Measurements from ENCODE around the gene NSG2. TPM values are rescaled to one million over a fixed set of nuclear protein-coding genes. Genes with fewer than 3 reads are reported as not detected.

The NSG2 gene
- total RNA-seq, 4 donors from 2014 or later = 1.4 to 4.0 TPM; not detected in 2

DNA sequence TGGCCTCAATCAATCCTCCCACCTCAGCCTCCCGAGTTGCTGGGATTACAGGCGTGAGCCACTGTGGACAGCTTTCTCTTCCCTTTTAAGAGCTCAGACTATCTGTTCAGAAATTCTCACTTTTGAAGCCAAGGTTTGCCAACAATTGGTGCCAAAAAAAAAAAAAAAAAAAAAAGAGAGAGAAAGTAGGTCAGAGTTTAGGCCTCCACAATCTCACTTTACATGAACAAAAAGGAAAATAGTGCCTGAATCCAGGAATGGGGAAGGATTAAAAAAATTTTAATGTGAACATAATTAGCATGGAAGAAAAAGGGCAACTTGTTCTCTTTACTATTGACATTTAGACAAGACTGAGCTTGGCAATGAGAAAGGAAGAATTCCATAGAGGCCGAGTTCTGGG is 94.1 kb downstream of the NSG2 start:
- TF ChIP-seq POLR2A (IDR thresholded peaks at IDR 0.05) (no peak), CTCF (IDR thresholded peaks at IDR 0.05) (no peak), EP300 (IDR thresholded peaks at IDR 0.05; ENCODE audit: low read depth) (no peak), POLR2AphosphoS5 (IDR thresholded peaks at IDR 0.05) (no peak)
- H3K27me3 ChIP-seq = no peaks in the 10 kb centered on the region
- no peak overlapping the region for H3K27ac ChIP-seq
- H3K9me3 ChIP-seq = no peaks in the 10 kb centered on the region
- no peak for DNase-seq
- no peaks in the 10 kb centered on the region for H3K36me3 ChIP-seq
- 56 to 76% methylated on average over 3 of the region's 3 CpGs for WGBS, 2 donors (ENCODE audit: low coverage in 1 of 2)
- intact Hi-C loops (cut with DNase I; ENCODE audit: low total_unique reads) = no loop called here
- no peaks in the 10 kb centered on the region for H3K4me1 ChIP-seq
- in situ Hi-C loops (cut with MboI; ENCODE audit: low pct_ligation_motif_present in 1 of 4, low pct_unique_long_range_greater_than_20kb in 1 of 4, low sequenced_read_pairs in 3 of 4) = no loop called here
- H3K4me3 ChIP-seq = no peak overlapping the region

DNA sequence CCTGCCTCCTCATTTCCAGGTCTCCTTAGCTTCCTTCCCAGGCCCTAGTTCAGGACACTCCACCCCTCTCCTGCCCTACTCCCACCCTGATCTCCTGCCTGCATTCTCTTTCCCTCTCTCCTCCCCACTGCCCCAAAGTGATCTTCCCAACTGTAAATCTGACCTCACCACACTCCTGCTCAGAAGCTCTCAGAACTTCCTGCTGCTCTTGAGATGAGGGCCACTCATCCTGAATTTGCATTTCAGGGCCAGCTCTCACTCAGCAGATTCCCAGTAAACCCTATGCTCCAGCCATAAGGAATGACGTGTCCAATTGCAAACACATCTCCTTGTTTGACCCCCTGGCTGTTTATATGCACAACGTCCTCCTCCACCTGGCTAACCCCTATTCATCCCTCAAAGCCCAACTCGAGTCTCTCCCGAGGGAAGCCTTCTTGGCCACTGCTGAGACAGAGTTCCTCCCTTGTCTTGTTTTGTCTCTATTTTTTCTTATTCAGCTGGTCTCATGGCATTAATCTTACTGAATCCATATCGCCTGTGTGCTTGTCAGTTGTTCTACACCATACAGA is 95.0 kb downstream of the NSG2 start:
- Histone ChIP-seq H3K4me3 (no peak overlapping the region), H3K27me3 (no peaks in the 10 kb centered on the region), H3K27ac (no peak overlapping the region), H3K9me3 (no peaks in the 10 kb centered on the region), H3K36me3 (no peaks in the 10 kb centered on the region), H3K4me1 (no peaks in the 10 kb centered on the region)
- in situ Hi-C loops (cut with MboI; ENCODE audit: low pct_ligation_motif_present in 1 of 4, low pct_unique_long_range_greater_than_20kb in 1 of 4, low sequenced_read_pairs in 3 of 4) (no loop called here), intact Hi-C loops (cut with DNase I; ENCODE audit: low total_unique reads) (no loop called here)
- no peak for DNase-seq
- WGBS, 2 donors (ENCODE audit: low coverage in 1 of 2) = 69 to 74% methylated on average over 4 to 5 of the region's 5 CpGs
- TF ChIP-seq EP300 (IDR thresholded peaks at IDR 0.05; ENCODE audit: low read depth) (no peak), CTCF (IDR thresholded peaks at IDR 0.05) (no peak), POLR2AphosphoS5 (IDR thresholded peaks at IDR 0.05) (no peak), POLR2A (IDR thresholded peaks at IDR 0.05) (no peak)

DNA sequence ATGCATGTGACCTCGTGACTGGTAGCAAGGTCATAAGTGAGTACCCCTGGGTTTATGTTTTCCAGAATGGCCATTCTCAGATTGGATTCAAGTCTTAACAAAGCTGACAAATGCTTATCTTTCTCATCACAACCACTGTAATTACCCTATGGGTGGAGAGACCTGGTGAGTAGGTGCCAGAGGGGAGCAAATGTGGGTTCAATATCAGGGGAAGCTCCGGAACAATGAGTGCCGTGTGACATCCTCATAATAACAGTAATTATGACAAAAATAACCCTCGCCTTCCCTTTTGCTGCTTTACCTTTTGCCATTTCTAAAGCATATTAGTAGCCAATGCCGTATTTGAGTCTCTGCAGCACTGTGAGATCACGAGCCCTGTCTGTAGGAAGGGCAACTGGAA is 95.9 kb downstream of the NSG2 start:
- no peak for TF ChIP-seq POLR2A (IDR thresholded peaks at IDR 0.05)
- TF ChIP-seq EP300 (IDR thresholded peaks at IDR 0.05; ENCODE audit: low read depth) = no peak
- TF ChIP-seq POLR2AphosphoS5 (IDR thresholded peaks at IDR 0.05) = no peak
- TF ChIP-seq CTCF (IDR thresholded peaks at IDR 0.05) = no peak
- in situ Hi-C loops (cut with MboI; ENCODE audit: low pct_ligation_motif_present in 1 of 4, low pct_unique_long_range_greater_than_20kb in 1 of 4, low sequenced_read_pairs in 3 of 4) = no loop called here

GRCh38 chr5:174145091-174145490 is 99.6 kb downstream of the NSG2 start:
- no peak for TF ChIP-seq EP300 (IDR thresholded peaks at IDR 0.05; ENCODE audit: low read depth)
- no peak for TF ChIP-seq CTCF (IDR thresholded peaks at IDR 0.05)
- no peak for TF ChIP-seq POLR2A (IDR thresholded peaks at IDR 0.05)
- TF ChIP-seq POLR2AphosphoS5 (IDR thresholded peaks at IDR 0.05) = no peak
- H3K4me3 ChIP-seq = no peak overlapping the region
- H3K27me3 ChIP-seq = no peaks in the 10 kb centered on the region
- H3K36me3 ChIP-seq = no peaks in the 10 kb centered on the region
- intact Hi-C loops (cut with DNase I; ENCODE audit: low total_unique reads) = no loop called here
- H3K27ac ChIP-seq = no peak overlapping the region
- WGBS, 2 donors (ENCODE audit: low coverage in 1 of 2) = 50 to 51% methylated on average over 1 to 2 of the region's 2 CpGs
- no peak for DNase-seq
- in situ Hi-C loops (cut with MboI; ENCODE audit: low pct_ligation_motif_present in 1 of 4, low pct_unique_long_range_greater_than_20kb in 1 of 4, low sequenced_read_pairs in 3 of 4) = no loop called here
- no peaks in the 10 kb centered on the region for H3K9me3 ChIP-seq
- H3K4me1 ChIP-seq = no peaks in the 10 kb centered on the region

More for the DNA sequence above, 95.9 kb downstream of the NSG2 start:
- Histone ChIP-seq H3K27me3 (no peaks in the 10 kb centered on the region), H3K9me3 (no peaks in the 10 kb centered on the region), H3K4me3 (no peak overlapping the region), H3K4me1 (no peaks in the 10 kb centered on the region), H3K36me3 (no peaks in the 10 kb centered on the region), H3K27ac (no peak overlapping the region)
- no peak for DNase-seq
- 65 to 83% methylated on average over 3 to 6 of the region's 6 CpGs for WGBS, 2 donors (ENCODE audit: low coverage in 1 of 2)
- intact Hi-C loops (cut with DNase I; ENCODE audit: low total_unique reads) = no loop called here

All from transverse colon (tissue), 4 donors.